DND-41 (cell line): Measurements from ENCODE around the gene NPC2.
A peak's percentile ranks its signal among the peaks of the same experiment; 100 is the strongest.

ENCODE experiments used
- EZH2 ChIP-seq: IDR thresholded peaks from 3 replicates; pipeline ENCODE4 v1.6.1; 2012; ENCODE audit warnings: borderline replicate concordance, low read depth, mild to moderate bottlenecking, moderate library complexity, low read length, inconsistent platforms; ENCODE audit not compliant: severe bottlenecking
- TF ChIP-seq, protein P1 (sequence below): IDR thresholded peaks from 2 replicates; pipeline ENCODE4 v1.5.1; 2012; ENCODE audit warnings: borderline replicate concordance, low read length, moderate library complexity, mild to moderate bottlenecking; ENCODE audit not compliant: poor library complexity, severe bottlenecking; ENCODE audit errors: extremely low read depth

DNA sequence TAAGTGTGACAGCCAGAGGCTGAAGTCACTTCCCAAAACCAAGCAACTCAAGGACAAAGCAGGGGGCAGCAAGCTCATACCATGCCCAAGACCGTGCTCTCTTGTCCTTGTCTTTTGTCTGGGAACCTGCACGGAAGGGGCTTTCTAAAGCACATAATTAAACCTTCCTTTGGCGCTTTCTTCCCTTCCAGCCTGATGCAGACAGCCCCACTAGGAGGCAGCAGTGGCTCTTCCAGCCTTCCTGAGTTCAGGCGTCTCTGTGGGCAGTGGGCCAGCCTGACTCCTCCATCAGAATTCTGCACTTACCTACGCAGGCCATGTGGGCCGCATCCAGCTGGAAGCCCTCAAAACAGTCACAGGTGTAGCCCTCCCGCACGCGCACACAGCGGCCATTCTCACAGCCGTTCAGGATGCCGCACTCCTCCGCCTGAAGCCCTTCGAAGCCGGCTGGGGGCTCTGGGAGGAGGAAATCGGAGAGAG is 8.1 kb upstream of the NPC2 start:
- TF ChIP-seq, protein P1, sequence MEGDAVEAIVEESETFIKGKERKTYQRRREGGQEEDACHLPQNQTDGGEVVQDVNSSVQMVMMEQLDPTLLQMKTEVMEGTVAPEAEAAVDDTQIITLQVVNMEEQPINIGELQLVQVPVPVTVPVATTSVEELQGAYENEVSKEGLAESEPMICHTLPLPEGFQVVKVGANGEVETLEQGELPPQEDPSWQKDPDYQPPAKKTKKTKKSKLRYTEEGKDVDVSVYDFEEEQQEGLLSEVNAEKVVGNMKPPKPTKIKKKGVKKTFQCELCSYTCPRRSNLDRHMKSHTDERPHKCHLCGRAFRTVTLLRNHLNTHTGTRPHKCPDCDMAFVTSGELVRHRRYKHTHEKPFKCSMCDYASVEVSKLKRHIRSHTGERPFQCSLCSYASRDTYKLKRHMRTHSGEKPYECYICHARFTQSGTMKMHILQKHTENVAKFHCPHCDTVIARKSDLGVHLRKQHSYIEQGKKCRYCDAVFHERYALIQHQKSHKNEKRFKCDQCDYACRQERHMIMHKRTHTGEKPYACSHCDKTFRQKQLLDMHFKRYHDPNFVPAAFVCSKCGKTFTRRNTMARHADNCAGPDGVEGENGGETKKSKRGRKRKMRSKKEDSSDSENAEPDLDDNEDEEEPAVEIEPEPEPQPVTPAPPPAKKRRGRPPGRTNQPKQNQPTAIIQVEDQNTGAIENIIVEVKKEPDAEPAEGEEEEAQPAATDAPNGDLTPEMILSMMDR = peak; percentile 50
- TF ChIP-seq EZH2 = no peak
